Endodermal cell (in vitro differentiated cells): ENCODE measurements around the gene PSME3IP1. TPM values are rescaled to one million over a fixed set of nuclear protein-coding genes. Genes with fewer than 3 reads are reported as not detected.

Experiments used
- DNase-seq: peaks from one replicate; pipeline ENCODE4 v3.0.0-alpha.2; 2017
- H3K27ac ChIP-seq: 2 replicates; pipeline ENCODE4 v1.5.1; 2013; ENCODE audit warnings: mild to moderate bottlenecking, low read depth, low read length, moderate library complexity
- H3K27me3 ChIP-seq: 2 replicates; pipeline ENCODE4 v1.6.1; 2013; ENCODE audit warnings: mild to moderate bottlenecking, low read length, moderate library complexity; ENCODE audit not compliant: insufficient read depth, control insufficient read depth, poor library complexity, severe bottlenecking
- H3K36me3 ChIP-seq: 2 replicates; pipeline ENCODE4 v1.7.0; 2013; ENCODE audit warnings: mild to moderate bottlenecking, low read length, moderate library complexity; ENCODE audit not compliant: control insufficient read depth, insufficient read depth
- H3K4me1 ChIP-seq: one replicate; pipeline ENCODE4 v1.7.0; 2013; ENCODE audit warnings: low read length; ENCODE audit not compliant: control insufficient read depth, insufficient read depth
- H3K4me3 ChIP-seq: 2 replicates; pipeline ENCODE4 v1.5.1; 2013; ENCODE audit warnings: mild to moderate bottlenecking, low read length, moderate library complexity
- H3K9ac ChIP-seq: 2 replicates; pipeline ENCODE4 v1.6.1; 2013; ENCODE audit warnings: mild to moderate bottlenecking, low read length, moderate library complexity; ENCODE audit not compliant: poor library complexity, severe bottlenecking; ENCODE audit errors: extremely low read depth
- H3K9me3 ChIP-seq: 2 replicates; pipeline ENCODE4 v1.6.1; 2013; ENCODE audit warnings: mild to moderate bottlenecking, low read length, moderate library complexity; ENCODE audit not compliant: control insufficient read depth
- H3K27ac Mint-ChIP-seq: 2 replicates; pipeline ENCODE4 v1.8.0; 2020; ENCODE audit warnings: mixed read lengths
- H3K27me3 Mint-ChIP-seq: 2 replicates; pipeline ENCODE4 v1.8.0; 2021; ENCODE audit warnings: mild to moderate bottlenecking, mixed read lengths; ENCODE audit not compliant: insufficient read depth
- H3K36me3 Mint-ChIP-seq: 2 replicates; pipeline ENCODE4 v1.8.0; 2020; ENCODE audit warnings: low read depth, mixed read lengths
- H3K4me1 Mint-ChIP-seq: 2 replicates; pipeline ENCODE4 v1.8.0; 2020; ENCODE audit warnings: mixed read lengths
- H3K4me3 Mint-ChIP-seq: 2 replicates; pipeline ENCODE4 v1.8.0; 2020; ENCODE audit warnings: mild to moderate bottlenecking, moderate library complexity, mixed read lengths
- H3K9me3 Mint-ChIP-seq: 2 replicates; pipeline ENCODE4 v1.8.0; 2020; ENCODE audit warnings: mild to moderate bottlenecking, mixed read lengths
- CTCF ChIP-seq: fragments of 200-600 bp; sonication (generic); conservative IDR thresholded peaks from 2 replicates; pipeline ENCODE4 v1.5.0; 2021; ENCODE audit warnings: antibody characterized with exemption, mild to moderate bottlenecking
- WGBS, 2 experiments: methylation state at CpG; one replicate each; pipeline versions ENCODE4 v1.1.5 to v1.1.7; 2013; ENCODE audit warnings: missing lambda C conversion rate in 2 of 2, mixed read lengths in 1 of 2; ENCODE audit not compliant: insufficient coverage in 1 of 2, insufficient read length in 1 of 2; 5-methylcytosine and 5-hydroxymethylcytosine counted together
- total RNA-seq, 2 donors: library from RNA; stranded (reverse); fragmentation: NEBNext Ultra II Directional in 1 of 2; extraction: Animal tissue kit (Norgen Biotek cat#: 25700) in 1 of 2; gene quantifications; 2 replicates in 1 of 2; 3 replicates in 1 of 2; pipeline ENCODE4 v1.2.1, GENCODE V29; 2021

The PSME3IP1 gene
- total RNA-seq, 2 donors from 2014 or later = 94.2 to 102 TPM

GRCh38 chr16:57153841-57154240 lies 32.0 kb downstream of the PSME3IP1 start:
- WGBS, 2 experiments = 93 to 100% methylated on average over 3 to 6 of the region's 6 CpGs
- Histone ChIP-seq H3K4me1 (peaks cover 5% of the 10 kb centered on the region), H3K4me3 (no peak overlapping the region), H3K9ac (no peak overlapping the region), H3K36me3 (peaks cover 73% of the 10 kb centered on the region), H3K27me3 (no peaks in the 10 kb centered on the region), H3K27ac (no peak overlapping the region), H3K9me3 (no peaks in the 10 kb centered on the region)
- no peak overlapping the region for H3K4me3 Mint-ChIP-seq
- peaks cover 37% of the 10 kb centered on the region for H3K4me1 Mint-ChIP-seq
- no peaks in the 10 kb centered on the region for H3K27me3 Mint-ChIP-seq
- peaks cover 58% of the 10 kb centered on the region for H3K36me3 Mint-ChIP-seq
- no peaks in the 10 kb centered on the region for H3K9me3 Mint-ChIP-seq
- no peak for TF ChIP-seq CTCF
- no peak overlapping the region for H3K27ac Mint-ChIP-seq
- DNase-seq = peak; percentile 20

- Histone ChIP-seq H3K27ac (no peak overlapping the region), H3K4me3 (no peak overlapping the region), H3K4me1 (peaks cover 9% of the 10 kb centered on the region), H3K9me3 (no peaks in the 10 kb centered on the region), H3K9ac (no peak overlapping the region), H3K36me3 (peaks cover 59% of the 10 kb centered on the region), H3K27me3 (no peaks in the 10 kb centered on the region)
- Mint-ChIP-seq H3K9me3 (no peaks in the 10 kb centered on the region), H3K27me3 (no peaks in the 10 kb centered on the region), H3K36me3 (peaks cover 47% of the 10 kb centered on the region), H3K4me1 (peaks cover 44% of the 10 kb centered on the region), H3K27ac (no peak overlapping the region), H3K4me3 (no peak overlapping the region)
- TF ChIP-seq CTCF = no peak
- WGBS, 2 experiments = 81 to 87% methylated on average over 3 to 4 of the region's 4 CpGs
- DNase-seq = peak; percentile 22
These were observed 33.4 kb downstream of the PSME3IP1 start for GRCh38 chr16:57152096-57153093.

GRCh38 chr16:57151369-57151768 lies 34.5 kb downstream of the PSME3IP1 start:
- Mint-ChIP-seq H3K4me1 (peaks cover 47% of the 10 kb centered on the region), H3K9me3 (no peaks in the 10 kb centered on the region), H3K4me3 (no peak overlapping the region), H3K27me3 (no peaks in the 10 kb centered on the region), H3K27ac (peak overlapping the region; percentile 44), H3K36me3 (peaks cover 37% of the 10 kb centered on the region)
- no peak for TF ChIP-seq CTCF
- no peak overlapping the region for H3K9ac ChIP-seq
- peak; percentile 73 for DNase-seq
- no peak overlapping the region for H3K27ac ChIP-seq
- no peaks in the 10 kb centered on the region for H3K27me3 ChIP-seq
- peaks cover 49% of the 10 kb centered on the region for H3K36me3 ChIP-seq
- no peak overlapping the region for H3K4me3 ChIP-seq
- H3K9me3 ChIP-seq = no peaks in the 10 kb centered on the region
- 79 to 85% methylated on average over 2 of the region's 2 CpGs for WGBS, 2 experiments
- H3K4me1 ChIP-seq = peaks cover 10% of the 10 kb centered on the region
